ENCODE results near the gene WDFY4.

DNA sequence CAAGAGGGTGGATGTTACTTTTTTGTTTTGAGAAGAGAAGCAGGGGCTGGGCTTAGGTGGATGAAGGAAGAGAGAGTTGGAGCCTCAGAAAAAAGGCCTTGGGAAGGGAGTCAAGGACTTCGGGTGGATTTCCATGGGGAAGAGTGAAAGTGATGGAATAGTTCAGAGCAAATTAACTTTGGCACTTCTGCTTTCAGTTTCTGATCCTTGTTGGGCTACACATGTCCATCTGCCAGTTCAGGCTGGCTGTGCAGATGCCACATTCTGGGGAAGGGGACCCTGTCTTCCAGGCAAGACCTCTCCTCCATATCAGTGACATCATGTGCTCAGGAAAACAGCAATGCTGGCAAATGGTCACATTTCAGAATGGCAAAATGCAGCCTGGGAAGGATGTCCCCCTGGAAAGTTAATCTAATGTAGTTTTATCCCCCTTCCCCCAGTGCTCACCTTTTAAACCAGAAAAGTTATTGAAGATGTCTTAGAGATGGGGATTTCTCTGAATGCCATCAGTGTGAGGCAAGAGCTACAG lies 86.0 kb downstream of the WDFY4 start:
- TF ChIP-seq POLR2A (IDR thresholded peaks at IDR 0.05) (no peak), EP300 (IDR thresholded peaks at IDR 0.05) (no peak)
- TF ChIP-seq, protein P1, sequence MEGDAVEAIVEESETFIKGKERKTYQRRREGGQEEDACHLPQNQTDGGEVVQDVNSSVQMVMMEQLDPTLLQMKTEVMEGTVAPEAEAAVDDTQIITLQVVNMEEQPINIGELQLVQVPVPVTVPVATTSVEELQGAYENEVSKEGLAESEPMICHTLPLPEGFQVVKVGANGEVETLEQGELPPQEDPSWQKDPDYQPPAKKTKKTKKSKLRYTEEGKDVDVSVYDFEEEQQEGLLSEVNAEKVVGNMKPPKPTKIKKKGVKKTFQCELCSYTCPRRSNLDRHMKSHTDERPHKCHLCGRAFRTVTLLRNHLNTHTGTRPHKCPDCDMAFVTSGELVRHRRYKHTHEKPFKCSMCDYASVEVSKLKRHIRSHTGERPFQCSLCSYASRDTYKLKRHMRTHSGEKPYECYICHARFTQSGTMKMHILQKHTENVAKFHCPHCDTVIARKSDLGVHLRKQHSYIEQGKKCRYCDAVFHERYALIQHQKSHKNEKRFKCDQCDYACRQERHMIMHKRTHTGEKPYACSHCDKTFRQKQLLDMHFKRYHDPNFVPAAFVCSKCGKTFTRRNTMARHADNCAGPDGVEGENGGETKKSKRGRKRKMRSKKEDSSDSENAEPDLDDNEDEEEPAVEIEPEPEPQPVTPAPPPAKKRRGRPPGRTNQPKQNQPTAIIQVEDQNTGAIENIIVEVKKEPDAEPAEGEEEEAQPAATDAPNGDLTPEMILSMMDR (IDR thresholded peaks at IDR 0.05), result no peak
